Caco-2 (cell line): Measurements from ENCODE around the gene ICAM1. TPM values are rescaled to one million over a fixed set of nuclear protein-coding genes. Genes with fewer than 3 reads are reported as not detected.

Source experiments
- BruUV-seq: library from RNA; stranded (reverse); fragments of 400-500 nt; replicated peaks from 2 replicates; lab custom pipeline; 2021; lab: Mats Ljungman, UMichigan
- CTCF ChIA-PET: fragments of 300-600 bp; sonication (Branson Sonifier 250); formaldehyde crosslinking; loops from one replicate; lab custom pipeline; 2022; ENCODE audit warnings: antibody characterized with exemption; lab: Charles Lee
- POLR2A ChIA-PET: fragments of 300-600 bp; sonication (Branson Sonifier 250); formaldehyde crosslinking; loops from one replicate; lab custom pipeline; 2022; ENCODE audit warnings: antibody characterized with exemption; lab: Charles Lee
- DNase-seq, 2 experiments: peaks; one replicate each; pipeline versions ENCODE4 v3.0.0 to v3.0.0-alpha.2; 2020 to 2022
- H3K27me3 ChIP-seq: replicated peaks from 2 replicates; pipeline ENCODE4 v1.6.0; 2011; ENCODE audit warnings: low read length; ENCODE audit not compliant: control insufficient read depth, insufficient read depth
- H3K36me3 ChIP-seq: 2 replicates; pipeline ENCODE4 v1.5.1; 2011; ENCODE audit warnings: low read length; ENCODE audit not compliant: control insufficient read depth, insufficient read depth
- H3K4me1 ChIP-seq: fragments of 250-450 bp; sonication (Bioruptor Pico); 2 replicates; pipeline ENCODE4 v1.5.1; 2020; ENCODE audit warnings: mild to moderate bottlenecking
- H3K4me3 ChIP-seq: 2 replicates; pipeline ENCODE4 v1.5.1; 2011; ENCODE audit warnings: low read depth, mild to moderate bottlenecking, control low read depth, low read length
- H3K9me3 ChIP-seq: fragments of 250-450 bp; sonication (Bioruptor Pico); 2 replicates; pipeline ENCODE4 v1.5.1; 2020; ENCODE audit warnings: mild to moderate bottlenecking, moderate library complexity
- H3K27ac Mint-ChIP-seq: one replicate; pipeline ENCODE4 v1.8.0; 2022; ENCODE audit warnings: mixed read lengths; ENCODE audit not compliant: unreplicated experiment
- H3K27me3 Mint-ChIP-seq: one replicate; pipeline ENCODE4 v1.8.0; 2022; ENCODE audit warnings: mixed read lengths; ENCODE audit not compliant: insufficient read depth, unreplicated experiment
- H3K36me3 Mint-ChIP-seq: one replicate; pipeline ENCODE4 v1.8.0; 2022; ENCODE audit warnings: mild to moderate bottlenecking, mixed read lengths; ENCODE audit not compliant: insufficient read depth, unreplicated experiment
- H3K4me1 Mint-ChIP-seq: one replicate; pipeline ENCODE4 v1.8.0; 2022; ENCODE audit warnings: low read depth, mixed read lengths; ENCODE audit not compliant: unreplicated experiment
- H3K4me3 Mint-ChIP-seq: one replicate; pipeline ENCODE4 v1.8.0; 2022; ENCODE audit warnings: mild to moderate bottlenecking, moderate library complexity, mixed read lengths; ENCODE audit not compliant: unreplicated experiment
- H3K9me3 Mint-ChIP-seq: one replicate; pipeline ENCODE4 v1.8.0; 2022; ENCODE audit warnings: mixed read lengths; ENCODE audit not compliant: unreplicated experiment
- intact Hi-C: fragments of 100-400 bp; cut with micrococcal nuclease; formaldehyde crosslinking; loops from one replicate; pipeline ENCODE4 v1.10.0; 2022; ENCODE audit not compliant: unreplicated experiment
- total RNA-seq: library from RNA; stranded (reverse); gene quantifications from 2 replicates; pipeline ENCODE4 v1.2.3, GENCODE V29; 2022
- TF ChIP-seq, protein P1 (sequence below), 2 experiments: fragments of 200-600 bp in 1 of 2; IDR thresholded peaks; 1 replicate in 1 of 2; 2 replicates in 1 of 2; pipeline versions ENCODE4 v1.5.1 to v1.8.0; 2011 to 2022; ENCODE audit warnings: antibody characterized with exemption in 1 of 2, control low read depth in 1 of 2, inconsistent platforms in 1 of 2, low read depth in 1 of 2, low read length in 1 of 2, mild to moderate bottlenecking in 1 of 2, moderate library complexity in 1 of 2; ENCODE audit not compliant: insufficient read depth in 1 of 2, severe bottlenecking in 1 of 2, unreplicated experiment in 1 of 2

Gene ICAM1
- total RNA-seq, 1 experiment from 2014 or later, result 15.7 TPM

DNA sequence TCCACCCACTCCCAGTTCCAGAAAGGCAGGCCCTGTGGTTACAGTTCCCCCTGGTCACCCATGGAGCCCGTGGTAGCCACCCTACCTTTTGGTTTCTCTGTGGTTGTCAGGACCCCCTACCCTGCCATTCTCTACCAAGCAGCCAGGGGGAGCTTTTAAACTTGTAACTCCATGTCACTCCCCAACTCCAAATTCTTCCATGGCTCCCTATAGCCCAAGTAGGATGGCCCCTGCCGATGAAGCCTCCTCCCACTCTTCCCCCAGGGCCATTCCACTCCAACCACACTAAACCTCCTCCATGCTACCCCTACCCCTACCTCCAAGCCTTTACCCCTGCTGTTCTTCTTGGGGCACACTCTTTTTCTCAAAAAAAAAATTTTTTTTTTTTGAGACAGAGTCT, 42.0 kb upstream of the ICAM1 start:
- Mint-ChIP-seq H3K4me1 (no peaks in the 10 kb centered on the region), H3K9me3 (no peaks in the 10 kb centered on the region), H3K36me3 (peaks cover 9% of the 10 kb centered on the region), H3K27me3 (no peaks in the 10 kb centered on the region), H3K27ac (no peak overlapping the region), H3K4me3 (no peak overlapping the region)
- Histone ChIP-seq H3K4me3 (no peak overlapping the region), H3K4me1 (0 out of 2 replicates have a peak, but pooled peaks cover 6% of the 10 kb centered on the region), H3K27me3 (no peaks in the 10 kb centered on the region), H3K9me3 (no peaks in the 10 kb centered on the region), H3K36me3 (no peaks in the 10 kb centered on the region)
- TF ChIP-seq, protein P1, sequence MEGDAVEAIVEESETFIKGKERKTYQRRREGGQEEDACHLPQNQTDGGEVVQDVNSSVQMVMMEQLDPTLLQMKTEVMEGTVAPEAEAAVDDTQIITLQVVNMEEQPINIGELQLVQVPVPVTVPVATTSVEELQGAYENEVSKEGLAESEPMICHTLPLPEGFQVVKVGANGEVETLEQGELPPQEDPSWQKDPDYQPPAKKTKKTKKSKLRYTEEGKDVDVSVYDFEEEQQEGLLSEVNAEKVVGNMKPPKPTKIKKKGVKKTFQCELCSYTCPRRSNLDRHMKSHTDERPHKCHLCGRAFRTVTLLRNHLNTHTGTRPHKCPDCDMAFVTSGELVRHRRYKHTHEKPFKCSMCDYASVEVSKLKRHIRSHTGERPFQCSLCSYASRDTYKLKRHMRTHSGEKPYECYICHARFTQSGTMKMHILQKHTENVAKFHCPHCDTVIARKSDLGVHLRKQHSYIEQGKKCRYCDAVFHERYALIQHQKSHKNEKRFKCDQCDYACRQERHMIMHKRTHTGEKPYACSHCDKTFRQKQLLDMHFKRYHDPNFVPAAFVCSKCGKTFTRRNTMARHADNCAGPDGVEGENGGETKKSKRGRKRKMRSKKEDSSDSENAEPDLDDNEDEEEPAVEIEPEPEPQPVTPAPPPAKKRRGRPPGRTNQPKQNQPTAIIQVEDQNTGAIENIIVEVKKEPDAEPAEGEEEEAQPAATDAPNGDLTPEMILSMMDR (IDR thresholded peaks at IDR 0.05; ENCODE audit: insufficient read depth in 1 of 2, low read depth in 1 of 2, low read length in 1 of 2, severe bottlenecking in 1 of 2, unreplicated experiment in 1 of 2), result peak; percentile 31 to 58
- POLR2A ChIA-PET, result no interaction called here
- intact Hi-C loops, result loop anchor here (1.0 kb wide), 1 partner anchor 21 kb away; no protein-coding TSS in a partner anchor
- BruUV-seq, result no TSS peak
- peak; percentile 59 to 61 for DNase-seq
- CTCF ChIA-PET, result interaction anchor here (0.6 to 2.1 kb wide), 3 partner anchors 21 to 274 kb away, joined by 4 to 8 read pairs (median 7); partner anchors contain the start of gene KEAP1

DNA sequence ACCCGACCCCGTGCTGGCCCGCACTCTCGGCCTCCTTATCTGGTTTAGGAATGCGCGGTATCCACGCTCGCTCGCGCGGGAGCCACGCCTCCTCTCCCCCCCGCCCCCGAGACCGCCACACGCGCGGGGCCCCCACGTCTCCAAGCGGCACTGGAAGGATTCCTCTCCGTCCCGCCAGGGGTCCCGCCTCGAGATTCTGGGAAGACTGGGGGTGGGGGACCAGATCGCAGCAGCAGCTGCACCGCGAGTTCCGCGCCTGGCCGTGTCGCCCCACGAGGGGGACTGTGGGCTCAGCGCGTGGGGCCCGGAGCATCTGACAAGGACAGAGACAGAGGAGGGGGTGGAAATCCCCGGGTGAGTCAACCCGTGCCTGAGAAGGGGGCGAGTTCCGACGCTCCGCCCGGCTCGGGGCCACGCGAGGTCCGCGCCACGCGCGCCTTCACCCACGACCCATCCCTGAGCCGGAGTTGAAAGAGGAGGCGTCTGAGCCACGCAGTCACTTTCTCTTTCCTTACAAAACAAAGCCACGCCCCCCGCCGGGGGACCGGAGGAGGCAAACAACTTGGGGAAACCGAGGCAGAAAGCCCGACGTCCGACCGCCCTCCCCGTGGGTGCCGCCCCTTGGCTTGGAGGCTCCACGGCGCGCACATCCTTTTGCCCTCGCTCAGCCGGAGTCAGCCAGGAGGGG, 40.6 kb upstream of the ICAM1 start:
- H3K4me3 ChIP-seq, result peak overlapping the region; percentile 83
- 0 out of 2 replicates have a peak, but pooled peaks cover 6% of the 10 kb centered on the region for H3K4me1 ChIP-seq
- H3K4me3 Mint-ChIP-seq, result peak overlapping the region; percentile 72
- H3K27ac Mint-ChIP-seq, result no peak overlapping the region
- H3K36me3 ChIP-seq, result no peaks in the 10 kb centered on the region
- TF ChIP-seq, protein P1 (IDR thresholded peaks at IDR 0.05; ENCODE audit: insufficient read depth in 1 of 2, low read depth in 1 of 2, low read length in 1 of 2, severe bottlenecking in 1 of 2, unreplicated experiment in 1 of 2), result peak in 1 of 2 experiments; percentile 6
- no peaks in the 10 kb centered on the region for H3K27me3 ChIP-seq
- POLR2A ChIA-PET, result no interaction called here
- CTCF ChIA-PET, result interaction anchor here (2.1 kb wide), 1 partner anchor 20 kb away, joined by 8 read pairs; no protein-coding TSS in a partner anchor
- H3K36me3 Mint-ChIP-seq, result peaks cover 6% of the 10 kb centered on the region
- no peaks in the 10 kb centered on the region for H3K9me3 ChIP-seq
- DNase-seq, result peak; percentile 53
- no peaks in the 10 kb centered on the region for H3K27me3 Mint-ChIP-seq
- H3K4me1 Mint-ChIP-seq, result no peaks in the 10 kb centered on the region
- TSS peak; percentile 34 for BruUV-seq
- H3K9me3 Mint-ChIP-seq, result no peaks in the 10 kb centered on the region
- intact Hi-C loops, result loop anchor here (5.0 kb wide), 1 partner anchor 33 kb away; no protein-coding TSS in a partner anchor

- 0 out of 2 replicates have a peak, but pooled peaks cover 6% of the 10 kb centered on the region for H3K4me1 ChIP-seq
- Mint-ChIP-seq H3K4me1 (no peaks in the 10 kb centered on the region), H3K9me3 (no peaks in the 10 kb centered on the region), H3K4me3 (peak within 1 kb of the TSS; percentile 72), H3K27me3 (no peaks in the 10 kb centered on the region), H3K36me3 (peaks cover 6% of the 10 kb centered on the region), H3K27ac (peak within 1 kb of the TSS; percentile 59)
- POLR2A ChIA-PET, result interaction anchor here (0.6 kb wide), 3 partner anchors 21 to 409 kb away, joined by 3 to 4 read pairs (median 4); partner anchors contain the start of gene MRPL4
- CTCF ChIA-PET, result interaction anchor here (0.6 kb wide), 1 partner anchor 642 kb away, joined by 3 read pairs; no protein-coding TSS in a partner anchor
- H3K36me3 ChIP-seq, result no peaks in the 10 kb centered on the region
- no peaks in the 10 kb centered on the region for H3K27me3 ChIP-seq
- peak; percentile 85 to 86 for DNase-seq
- TF ChIP-seq, protein P1 (IDR thresholded peaks at IDR 0.05; ENCODE audit: insufficient read depth in 1 of 2, low read depth in 1 of 2, low read length in 1 of 2, severe bottlenecking in 1 of 2, unreplicated experiment in 1 of 2), result no peak
- peak within 1 kb of the TSS; percentile 83 for H3K4me3 ChIP-seq
- intact Hi-C loops, result loop anchor here (5.0 kb wide), 1 partner anchor 34 kb away; no protein-coding TSS in a partner anchor
- BruUV-seq, result no TSS peak
- no peaks in the 10 kb centered on the region for H3K9me3 ChIP-seq
These were observed 39.9 kb upstream of the ICAM1 start, which contains the start of gene S1PR2 for GRCh38 chr19:10230861-10231611. S1PR2 (minus strand) TSS chr19:10231331; CDS start chr19:10224905, 6,426 bp downstream.
